ENCODE results near the gene COQ6.
"Not testable (repeated sequence)": the region's sequence is repeated elsewhere in the genome, so short reads cannot be mapped to it uniquely, and the experiment has no call there.

COQ6 gene

DNA sequence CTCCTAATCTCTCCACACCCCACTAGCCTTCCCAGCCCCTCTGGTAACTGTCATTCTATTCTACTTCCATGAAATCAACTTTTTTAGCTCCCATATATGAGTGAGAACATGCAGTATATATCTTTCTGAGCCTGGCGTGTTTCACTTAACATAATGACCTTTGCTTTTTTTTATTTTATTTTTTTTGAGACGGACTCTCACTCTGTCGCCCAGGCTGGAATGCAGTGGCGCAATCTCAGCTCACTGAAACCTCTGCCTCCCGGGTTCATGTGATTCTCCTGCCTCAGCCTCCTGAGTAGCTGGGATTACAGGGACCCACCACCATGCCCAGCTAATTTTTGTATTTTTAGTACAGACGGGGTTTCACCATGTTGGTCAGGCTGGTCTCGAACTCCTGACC is 38.6 kb downstream of the COQ6 start:
- not testable (repeated sequence) for DNase-seq

DNA sequence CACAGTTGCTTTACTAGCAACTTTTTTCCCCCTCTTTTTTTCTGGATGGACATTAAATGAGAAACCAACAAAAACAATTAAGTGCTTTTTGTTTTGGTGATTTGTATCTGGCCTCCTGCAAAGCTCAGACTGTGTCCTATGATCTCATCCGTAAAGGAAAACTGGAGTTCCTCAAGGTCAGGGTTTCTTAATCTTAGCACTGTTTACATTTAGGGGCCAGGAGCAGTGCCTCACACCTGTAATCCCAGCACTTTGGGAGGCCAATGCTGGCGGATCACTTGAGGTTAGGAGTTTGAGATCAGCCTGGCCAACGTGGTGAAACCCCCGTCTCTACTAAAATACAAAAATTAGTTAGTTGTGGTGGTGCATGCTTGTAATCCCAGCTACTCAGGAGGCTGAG is 41.0 kb downstream of the COQ6 start:
- no peak for DNase-seq

DNA sequence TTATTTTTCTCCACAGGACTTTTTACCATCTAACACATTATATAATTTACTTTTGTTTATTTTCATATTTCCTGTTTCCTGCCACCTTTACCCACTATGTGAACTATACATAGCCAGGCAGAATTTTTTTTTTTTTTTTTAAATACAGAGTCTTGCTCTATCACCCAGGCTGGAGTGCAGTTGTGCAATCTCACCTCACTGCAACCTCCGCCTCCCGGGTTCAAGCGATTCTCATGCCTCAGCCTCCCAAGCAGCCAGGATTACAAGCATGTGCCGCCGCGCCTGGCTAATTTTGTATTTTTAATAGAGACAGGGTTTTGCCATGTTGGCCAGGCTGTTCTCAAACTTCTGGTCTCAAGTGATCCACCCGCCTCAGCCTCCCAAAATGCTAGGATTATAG is 44.8 kb downstream of the COQ6 start:
- DNase-seq = not testable (repeated sequence)

DNA sequence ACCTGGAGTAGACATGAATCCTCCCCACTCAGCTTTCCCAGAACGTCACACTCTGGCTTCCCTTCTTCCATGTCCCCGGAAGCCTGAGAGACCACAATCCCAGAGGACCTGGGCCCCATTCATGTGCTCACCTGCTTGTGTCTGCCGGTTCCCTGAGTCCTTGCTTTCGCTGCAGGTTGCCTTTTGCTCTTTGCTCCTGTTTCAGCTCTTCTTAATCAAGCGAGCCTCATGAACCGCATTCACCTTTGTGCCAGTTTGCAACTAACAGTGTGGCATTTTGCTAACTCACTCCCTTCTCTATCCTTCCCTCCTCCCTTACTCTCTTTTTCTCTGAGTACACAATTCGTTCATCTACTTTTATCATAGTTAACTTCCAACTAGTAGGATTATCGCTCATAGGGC is 45.9 kb downstream of the COQ6 start:
- DNase-seq = no peak

DNA sequence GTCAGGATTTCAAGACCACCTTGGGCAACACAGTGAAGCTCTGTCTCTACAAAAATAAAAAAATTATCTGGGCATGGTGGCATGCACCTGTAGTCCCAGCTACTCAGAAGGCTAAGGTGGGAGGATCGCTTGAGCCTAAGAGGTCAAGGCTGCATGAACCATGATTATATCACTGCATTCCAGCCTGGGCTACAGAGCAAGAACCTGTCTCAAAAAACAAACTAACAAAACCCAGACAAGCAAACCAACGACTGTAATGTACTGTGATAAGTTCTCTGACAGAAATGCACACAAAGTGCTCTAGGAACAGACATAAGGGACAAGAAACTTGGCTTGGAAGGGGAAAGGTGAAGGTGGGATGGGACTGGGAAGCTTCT is 46.6 kb downstream of the COQ6 start:
- DNase-seq = no peak

DNA sequence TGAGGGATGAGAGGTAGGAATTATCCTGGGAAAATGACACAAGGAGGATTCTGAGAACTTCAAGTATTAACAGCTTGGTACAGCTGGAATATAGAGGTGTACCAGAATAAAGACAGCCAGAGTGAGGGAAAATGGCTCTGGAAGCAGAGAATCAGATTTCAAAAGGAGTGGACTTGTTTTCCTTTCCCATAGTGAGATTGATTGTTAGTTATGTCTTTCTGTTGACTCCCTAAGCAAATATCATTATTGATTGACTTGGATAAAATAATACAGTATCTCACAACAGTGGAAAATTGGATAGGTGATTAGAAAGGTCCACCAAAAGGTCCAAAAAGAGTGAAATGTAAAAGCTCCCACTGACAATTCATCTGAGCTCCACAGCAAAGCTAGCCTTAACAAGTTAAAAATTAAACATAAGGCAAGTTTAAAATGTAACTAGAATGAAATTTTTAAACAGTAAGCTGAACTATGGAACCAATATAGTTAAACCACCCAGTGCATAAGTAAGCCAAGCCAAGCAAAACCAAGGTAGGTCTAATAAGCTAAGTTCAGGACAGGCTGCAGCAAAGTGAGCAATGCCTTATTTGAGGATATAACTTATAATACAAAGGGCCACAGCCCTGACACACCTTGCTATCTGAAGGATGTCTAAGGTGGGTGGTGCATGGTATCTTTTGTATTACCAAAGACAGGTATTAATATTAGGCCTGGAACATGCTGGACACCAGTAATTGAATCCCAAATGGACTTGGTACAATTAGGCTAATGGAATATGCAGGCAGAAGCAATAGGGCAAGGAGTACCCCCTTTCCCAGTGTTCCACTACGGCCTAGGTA is 47.2 kb downstream of the COQ6 start:
- DNase-seq = no peak

DNA sequence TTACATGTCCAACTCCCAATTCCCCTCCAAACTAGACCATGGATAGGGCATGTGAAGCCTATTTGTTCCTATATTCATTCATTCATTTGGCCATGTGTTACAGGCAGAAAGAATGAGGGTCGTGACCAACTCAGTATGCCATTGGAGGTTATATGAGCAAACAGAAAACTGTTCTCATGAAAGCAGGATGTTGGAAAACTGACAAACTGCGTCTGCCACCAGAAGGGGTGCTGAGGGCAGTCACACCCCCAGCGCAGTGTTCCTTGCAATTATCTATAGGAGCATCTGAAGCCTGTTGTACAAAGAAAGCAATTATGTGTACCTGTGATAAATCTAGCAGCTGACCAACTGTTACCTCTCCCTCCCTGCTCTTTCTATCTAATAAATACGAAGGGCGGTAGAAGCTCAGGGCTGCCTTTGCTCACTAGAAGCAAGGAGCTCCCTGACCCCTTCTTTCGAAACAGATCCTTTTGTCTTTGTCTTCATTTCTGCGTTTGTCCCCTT is 47.9 kb downstream of the COQ6 start:
- DNase-seq = no peak

DNA sequence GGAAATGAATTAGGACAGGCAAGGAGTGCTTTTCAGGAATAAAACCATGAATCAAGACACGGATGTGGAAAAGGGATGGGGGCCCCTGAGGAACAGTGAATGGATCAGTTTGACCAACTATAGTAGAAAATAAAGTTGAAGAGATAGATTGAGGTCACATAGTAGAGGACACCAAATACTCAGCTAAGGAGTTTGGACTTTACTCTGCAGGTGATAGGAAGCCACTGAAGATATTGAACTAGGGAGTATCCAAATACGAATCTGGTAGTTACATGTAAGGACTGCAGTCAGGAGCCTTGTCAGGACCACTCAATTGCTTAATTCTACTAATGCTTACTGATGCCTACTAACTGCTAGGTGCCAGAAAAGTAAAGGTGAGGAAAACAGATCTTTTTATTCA is 48.6 kb downstream of the COQ6 start:
- DNase-seq = no peak

DNA sequence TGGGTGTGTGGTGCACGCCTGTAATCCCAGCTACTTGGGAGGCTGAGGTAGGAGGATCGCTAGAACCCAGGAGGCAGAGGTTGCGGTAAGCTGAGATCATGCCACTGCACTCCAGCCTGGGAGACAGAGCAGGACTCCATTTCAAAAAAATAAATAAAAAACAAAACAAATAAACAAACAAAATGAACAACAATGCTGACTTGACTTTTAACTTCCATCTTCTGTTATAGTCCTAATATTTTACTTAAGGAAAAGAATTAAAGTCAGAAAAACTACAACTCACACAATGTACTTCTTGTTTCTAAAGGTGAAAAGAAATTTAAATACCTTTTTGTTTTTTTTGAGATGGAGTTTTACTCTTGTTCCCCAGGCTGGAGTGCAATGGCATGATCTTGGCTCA is 55.6 kb downstream of the COQ6 start:
- not testable (repeated sequence) for DNase-seq

DNA sequence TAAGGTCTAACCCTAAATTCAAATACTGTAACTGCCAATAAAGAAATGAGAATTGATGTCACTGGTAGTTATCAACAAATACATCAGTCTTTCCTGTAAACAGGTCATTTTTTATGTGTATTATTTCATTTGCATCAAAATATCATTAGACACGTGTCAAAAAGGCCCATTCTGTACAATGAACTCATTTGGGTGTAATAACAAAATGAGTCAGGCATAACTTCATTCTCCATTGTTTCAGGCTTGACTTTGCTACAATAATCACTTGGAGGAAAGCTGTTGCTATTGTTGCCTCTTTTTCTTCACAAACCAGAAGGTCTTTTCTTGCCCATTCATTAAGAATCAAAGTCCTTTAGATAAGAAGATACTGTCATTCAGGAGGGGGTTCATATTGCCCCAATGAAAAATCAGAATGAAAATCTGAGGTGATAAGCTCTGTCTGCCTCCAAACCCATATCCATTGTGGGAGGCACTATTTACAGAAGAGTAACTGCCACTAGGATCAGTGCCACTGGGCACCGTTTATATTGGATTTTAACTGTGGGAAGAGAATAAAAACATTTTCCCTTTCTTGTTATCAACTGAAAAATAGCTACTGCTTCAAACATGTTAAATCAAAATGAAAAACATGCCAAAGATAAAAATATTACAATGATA is 58.9 kb downstream of the COQ6 start:
- no peak for DNase-seq

Data from stimulated activated CD4-positive, alpha-beta T cell treated with anti-CD3 and anti-CD28 coated beads, Interleukin-4, amount 100 ng/mL, for 4 hours (primary cell).